Putamen (tissue), 1 donor: ENCODE results near the gene DNAJB11.
A peak's percentile ranks its signal among the peaks of the same experiment; 100 is the strongest.
"Not testable (repeated sequence)": the region's sequence is repeated elsewhere in the genome, so short reads cannot be mapped to it uniquely, and the experiment has no call there.

Experiments
- DNase-seq: peaks from one replicate; pipeline ENCODE4 v3.0.0-alpha.2; 2016; ENCODE audit warnings: low spot score

Gene DNAJB11

DNA sequence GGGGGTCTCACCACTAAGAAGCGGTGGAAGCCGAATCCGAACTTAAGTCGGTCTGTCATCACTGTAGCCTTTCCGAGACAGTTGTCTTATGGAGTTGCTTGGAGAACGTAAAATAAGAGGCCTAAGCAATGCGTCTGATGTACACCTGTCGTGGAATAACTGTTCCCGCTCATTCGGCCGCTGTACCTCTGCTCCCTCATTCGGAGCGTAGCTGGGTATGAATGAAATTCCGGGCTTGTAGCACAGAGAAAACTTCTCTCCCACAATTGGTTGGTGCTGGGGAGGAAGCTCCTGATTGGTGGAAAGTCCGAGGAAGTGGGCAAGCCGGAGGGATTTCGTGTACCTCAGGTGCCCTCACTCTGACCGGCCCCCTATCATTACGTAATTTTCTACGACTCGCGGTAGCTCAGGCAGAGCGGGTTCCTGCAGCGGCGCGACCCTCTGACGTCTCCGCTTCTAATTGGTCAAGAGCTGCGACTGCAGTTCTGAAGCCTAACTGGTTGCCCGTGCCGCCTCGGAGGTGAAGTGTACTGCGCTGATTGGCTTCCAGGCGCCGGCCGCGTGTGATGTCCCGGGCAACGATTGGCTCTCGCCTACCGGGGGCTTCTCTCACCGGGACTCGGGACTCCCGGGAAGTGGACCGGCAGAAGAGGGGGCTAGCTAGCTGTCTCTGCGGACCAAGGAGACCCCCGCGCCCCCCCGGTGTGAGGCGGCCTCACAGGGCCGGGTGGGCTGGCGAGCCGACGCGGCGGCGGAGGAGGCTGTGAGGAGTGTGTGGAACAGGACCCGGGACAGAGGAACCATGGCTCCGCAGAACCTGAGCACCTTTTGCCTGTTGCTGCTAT is at the start of gene DNAJB11:
DNAJB11 (plus strand) TSS at position 625 of the 845 bp plus-strand sequence; CDS start at position 803, 178 bp downstream.
- peak; percentile 99 for DNase-seq

DNA sequence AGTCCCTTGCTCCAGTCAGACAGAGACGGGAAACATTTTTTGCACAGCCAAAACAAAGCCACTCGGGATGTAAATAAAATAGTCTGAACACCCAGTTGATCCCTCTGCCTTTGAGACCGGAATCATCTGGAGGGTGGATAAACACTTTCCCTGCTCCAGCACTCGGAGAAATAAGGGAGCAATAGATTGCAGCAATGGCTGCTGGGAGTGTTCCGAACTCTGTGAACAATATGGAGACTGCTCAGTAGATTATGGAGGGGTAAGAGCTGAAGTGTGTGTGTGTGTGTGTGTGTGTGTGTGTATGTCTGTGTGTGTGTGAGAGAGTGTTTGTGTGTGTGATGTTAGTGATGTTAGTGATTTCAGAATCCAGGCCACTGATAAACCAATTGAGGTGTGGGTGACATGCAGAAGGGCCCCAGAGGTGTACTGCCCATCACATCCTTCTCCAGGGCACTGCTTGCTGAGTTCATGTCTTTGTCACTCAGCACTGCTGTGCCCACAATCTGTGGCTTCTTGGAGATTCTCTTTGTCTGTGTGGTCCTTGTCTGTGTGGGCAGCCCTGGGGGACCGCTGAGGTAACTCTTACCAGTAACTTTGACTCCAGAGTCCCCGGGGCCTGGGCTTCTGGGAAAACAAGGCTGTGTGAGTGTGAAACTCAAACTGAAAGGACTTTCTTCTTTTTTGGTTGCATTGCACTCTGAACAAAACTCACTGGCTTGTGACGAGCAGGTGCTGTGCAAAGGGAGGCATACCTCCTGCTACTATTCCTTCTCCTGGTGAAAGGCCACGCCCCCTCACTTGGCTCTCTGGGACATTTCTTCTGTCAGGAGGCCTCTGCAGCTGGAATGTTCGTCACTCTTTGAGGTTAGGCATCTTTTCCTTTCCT is 49.3 kb upstream of the DNAJB11 start:
- no peak for DNase-seq

DNA sequence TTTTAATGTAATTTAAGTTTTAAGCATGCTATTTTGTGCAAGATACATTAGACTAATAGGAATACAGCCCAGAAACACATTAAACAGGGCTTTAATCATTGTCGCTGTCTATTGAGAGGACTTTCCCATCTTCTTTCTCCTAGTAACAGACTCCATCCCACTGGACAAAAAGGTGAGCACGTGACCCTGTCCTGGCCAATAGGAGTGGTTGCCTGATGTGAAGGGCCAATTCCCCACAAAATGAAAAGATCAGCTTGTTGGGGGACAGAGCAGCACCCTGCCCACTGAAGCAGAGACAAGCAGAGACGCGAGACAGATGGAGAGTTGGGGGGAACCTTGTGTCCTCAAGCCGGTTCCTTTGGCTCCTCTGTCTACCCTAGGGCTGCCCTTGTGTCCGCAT is 47.5 kb upstream of the DNAJB11 start:
- DNase-seq, result no peak

DNA sequence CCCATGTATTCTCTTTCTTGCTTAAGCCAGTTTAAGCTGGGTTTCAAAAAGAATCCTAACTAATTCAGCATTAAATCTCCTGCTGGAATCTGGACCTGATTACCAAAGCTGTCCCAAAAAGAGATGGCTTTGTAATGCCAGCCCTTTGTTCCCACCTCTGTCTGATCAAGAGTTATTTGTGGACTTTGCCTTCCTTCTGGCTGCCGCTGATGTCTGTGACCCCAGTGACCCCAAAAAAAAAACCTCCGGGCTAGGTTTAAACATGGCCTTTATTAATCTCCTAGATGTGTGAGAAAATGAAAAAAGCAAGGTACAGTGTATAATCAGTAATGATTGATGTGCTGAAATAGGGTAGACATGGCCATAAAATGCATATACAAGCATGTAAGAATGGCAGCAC is 47.1 kb upstream of the DNAJB11 start:
- no peak for DNase-seq

DNA sequence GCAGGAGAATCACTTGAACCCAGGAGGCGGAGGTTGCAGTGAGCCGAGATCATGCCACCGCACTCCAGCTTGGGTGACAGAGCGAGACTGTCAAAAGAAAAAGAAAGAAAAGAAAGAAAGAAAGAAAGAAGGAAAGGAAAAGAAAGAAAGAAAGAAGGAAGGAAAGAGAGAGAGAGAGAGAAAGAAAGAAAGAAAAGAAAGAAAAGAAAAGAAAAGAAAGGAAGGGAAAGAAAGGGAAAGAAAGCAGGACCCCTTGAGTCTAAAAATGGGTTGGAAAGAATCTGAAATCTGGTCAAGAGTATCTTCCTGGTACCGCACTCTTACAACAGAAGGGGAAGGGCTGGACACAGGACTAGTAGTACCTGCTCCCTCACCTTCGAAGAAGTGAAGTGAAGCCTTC is 45.9 kb upstream of the DNAJB11 start:
- DNase-seq, result no peak

DNA sequence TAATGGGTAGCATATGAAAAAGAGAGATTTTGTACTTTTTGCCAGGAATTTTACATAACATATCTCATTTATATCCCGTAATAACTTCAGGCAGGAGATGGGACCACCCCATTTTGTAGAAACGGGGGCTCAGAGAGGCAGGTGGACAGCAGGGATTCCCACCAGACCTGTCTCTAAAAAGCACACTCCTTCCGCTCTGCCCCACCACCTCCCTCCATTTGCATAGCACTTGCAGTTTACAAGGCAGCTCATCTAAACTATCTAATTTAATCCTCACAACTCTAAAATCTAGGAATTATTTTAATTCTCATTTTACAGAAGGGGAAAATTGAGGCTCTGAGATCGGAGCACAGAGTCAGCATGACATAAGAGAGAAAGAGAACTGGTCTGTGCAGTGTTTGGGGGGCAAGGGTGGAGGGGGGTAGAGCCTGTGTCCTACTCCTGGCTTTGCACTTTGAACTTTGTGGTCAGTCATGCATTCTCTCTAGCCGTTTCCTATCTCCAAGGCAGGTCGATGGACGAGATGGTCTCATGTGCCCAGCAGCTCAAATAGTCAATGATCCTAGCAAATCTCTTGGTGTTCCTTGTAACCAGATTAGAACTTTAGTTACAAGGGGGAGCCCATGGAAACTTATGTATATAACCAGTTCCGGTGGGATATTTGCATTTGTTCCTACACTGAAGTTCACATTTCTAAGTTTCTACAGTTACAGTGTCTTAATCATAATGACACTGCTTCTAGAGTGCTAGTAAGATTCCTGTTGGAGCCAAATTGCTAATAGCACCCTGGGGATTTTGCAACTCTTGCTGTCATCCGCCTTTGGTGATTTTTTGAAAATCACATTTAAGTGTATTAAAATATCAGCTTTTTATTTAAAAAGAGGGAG is 44.9 kb upstream of the DNAJB11 start:
- no peak for DNase-seq

DNA sequence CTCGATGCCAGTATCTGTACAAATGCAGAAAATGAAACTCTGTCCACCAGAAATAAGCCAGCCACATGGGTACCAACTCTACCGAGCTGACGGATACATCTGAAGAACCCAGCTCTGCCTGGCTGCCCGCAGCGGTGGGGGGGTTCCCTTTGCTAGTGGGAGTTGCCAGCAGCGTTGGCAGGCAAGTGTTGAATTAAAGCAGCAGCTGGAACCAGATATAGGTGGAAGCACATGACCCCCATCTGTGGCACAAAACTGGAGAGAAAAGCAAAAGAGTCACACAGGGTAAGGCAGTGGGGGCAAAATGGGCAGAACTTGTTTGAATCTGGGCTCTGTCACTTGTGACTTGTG is 44.3 kb upstream of the DNAJB11 start:
- no peak for DNase-seq

DNA sequence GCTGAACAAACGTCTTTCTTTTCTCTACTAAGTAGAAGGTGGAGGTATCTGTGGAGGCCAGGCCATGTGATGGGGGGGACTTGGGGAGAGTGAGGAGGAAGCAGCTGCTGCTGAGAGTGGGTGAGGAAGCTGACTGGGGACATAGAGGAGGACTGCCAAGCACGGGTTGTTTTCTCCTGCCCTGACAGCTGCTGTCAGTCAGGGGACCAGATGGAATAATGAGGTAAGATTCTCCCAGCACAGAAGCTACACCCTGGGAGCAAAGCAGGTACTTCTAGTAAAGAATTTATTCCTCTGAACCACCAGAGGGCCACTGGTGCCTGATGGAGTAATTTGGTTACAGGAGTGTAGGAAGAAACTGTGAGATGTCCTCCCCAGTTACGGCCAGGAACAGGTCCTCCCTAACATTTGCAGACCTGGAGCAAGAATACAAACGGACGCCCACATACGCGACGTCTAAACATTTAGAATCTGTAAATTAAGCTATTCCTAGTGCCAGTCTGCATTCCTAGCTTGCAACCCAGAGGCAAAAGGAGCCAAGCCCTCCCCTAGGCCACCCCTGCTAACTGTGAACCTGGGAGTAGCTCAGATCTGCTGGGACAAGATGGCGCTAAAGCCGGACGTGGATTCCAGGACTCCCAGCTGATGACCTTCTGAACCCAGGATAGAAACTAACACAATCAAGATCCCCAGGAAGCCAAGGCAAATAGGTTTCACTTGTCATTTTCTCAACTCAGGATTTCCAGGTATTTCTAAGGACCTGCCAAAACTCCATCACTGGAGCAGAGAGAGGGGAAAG is 41.1 kb upstream of the DNAJB11 start:
- DNase-seq, result no peak

DNA sequence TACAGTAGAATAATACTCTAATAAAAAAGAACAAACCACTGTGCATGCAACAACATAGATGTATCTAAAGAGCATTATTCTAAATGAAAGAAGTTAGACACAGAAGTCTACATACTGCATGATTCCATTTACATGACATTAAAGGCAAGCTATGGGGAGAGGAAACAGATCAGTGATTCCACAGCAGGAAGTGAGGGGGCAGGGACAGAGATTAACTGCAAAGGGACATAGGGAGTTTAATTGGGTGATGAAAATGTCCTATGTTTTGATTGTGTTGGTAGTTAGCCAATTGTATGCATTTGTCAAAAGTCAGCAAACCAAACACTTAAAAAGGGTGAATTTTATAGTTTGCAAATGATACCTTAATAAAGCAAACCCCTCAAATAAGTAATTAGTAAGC is 40.1 kb upstream of the DNAJB11 start:
- DNase-seq, result no peak

DNA sequence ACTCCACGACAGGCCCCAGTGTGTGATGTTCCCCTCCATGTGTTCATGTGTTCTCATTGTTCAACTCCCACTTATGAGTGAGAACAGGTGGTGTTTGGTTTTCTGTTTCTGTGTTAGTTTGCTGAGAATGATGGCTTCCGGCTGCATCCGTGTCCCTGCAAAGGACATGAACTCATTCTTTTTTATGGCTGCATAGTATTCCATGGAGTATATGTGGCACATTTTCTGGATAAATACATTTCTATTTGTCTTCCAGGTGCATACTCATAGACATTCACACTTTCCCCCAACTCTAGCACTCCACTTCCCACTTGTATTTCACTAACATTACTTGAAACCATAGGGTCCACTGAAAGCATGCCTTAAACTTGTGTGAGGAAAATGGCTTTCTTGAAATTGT is 38.8 kb upstream of the DNAJB11 start:
- not testable (repeated sequence) for DNase-seq

DNA sequence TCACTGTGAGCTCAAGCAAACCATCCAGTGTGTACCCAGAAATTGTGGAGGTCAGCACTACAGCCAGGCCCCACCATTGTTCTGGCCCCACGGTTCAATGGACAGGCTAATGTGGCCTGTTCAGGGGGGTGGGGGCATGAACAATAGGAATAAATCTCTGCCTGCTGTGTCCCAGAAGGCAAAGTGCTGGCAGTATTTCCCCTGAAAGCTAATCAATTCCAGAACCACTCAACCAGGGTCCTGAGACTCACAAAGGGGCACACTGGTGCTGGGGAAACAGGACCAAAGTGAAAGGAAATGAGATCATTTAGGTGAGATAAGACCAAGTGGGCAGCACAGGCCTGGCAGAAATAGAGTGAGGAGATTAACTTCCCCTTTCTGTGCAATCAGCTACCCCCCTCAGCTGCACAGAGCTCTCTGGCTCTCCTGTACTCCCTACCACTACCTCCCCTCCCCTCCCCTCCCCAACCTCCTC is 37.9 kb upstream of the DNAJB11 start:
- DNase-seq, result no peak

DNA sequence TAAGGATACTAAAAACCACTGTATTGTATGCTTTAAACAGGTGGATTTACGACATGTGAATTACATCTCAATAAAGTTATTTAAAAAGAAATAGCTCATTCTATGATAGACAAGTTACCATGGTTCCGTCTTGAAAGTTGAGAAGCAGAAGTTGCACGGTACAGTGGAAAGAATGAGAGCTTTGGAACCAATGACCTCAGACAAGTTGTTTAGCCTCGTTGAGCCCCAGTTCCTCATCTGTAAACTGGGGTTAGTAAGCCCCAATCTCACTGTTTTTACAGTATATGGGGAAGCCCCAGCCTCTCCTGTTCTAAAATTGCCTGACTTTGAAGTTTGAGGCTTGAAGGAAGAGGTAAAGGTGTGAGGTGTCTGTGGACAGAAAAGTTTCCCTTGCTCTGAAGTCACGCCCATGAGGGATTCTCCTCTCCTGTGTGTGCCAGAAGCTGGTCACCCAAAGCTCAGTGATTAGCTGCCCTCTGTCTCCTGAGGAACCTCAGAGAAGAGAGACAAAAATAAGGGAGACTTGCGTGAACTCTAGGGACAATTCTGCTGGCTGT is 36.3 kb upstream of the DNAJB11 start:
- no peak for DNase-seq

DNA sequence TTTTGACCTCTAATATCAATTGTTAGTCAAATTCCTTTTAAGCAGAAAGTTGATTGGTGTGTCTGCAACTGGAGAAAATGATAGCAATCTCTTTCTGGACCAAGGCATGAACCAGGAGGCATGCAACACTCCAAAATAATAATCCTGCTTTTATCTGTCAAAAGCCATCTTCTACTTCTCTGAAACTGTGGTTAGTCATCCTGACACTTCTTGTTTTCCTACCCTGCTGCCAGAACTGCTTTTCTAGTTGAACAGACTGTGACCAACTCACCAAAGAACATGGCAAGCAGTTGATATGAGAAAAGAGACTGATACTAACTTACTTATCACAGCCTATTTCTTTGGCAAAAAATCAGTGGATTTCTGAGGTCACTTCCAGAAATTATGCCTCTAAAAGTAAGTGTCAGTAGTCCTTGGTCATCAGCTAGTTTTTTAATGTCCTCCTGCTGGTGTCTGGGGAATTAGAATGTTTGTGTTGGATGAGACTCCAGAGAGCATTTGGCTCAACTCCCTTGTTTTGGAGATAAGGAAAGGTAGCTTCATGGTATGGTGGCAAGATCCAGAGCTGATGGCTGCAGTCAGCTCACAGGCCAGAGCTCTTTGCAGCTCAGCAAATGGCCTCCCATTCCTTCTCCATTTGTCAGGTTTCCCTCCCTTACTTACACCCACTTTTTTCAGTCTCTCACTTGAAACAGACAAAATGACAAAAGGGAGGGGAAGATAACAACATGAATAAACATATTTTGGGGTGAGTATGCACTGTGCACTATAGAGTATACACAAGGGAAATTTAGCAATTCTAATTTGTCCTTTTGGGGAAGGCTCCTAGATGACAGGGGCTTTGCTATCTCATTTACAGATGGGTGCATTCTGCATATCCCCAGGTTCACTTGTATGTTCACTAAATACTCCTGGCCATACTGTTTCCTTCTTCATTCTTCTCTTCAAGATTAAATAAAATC is 33.4 kb upstream of the DNAJB11 start:
- DNase-seq, result no peak

DNA sequence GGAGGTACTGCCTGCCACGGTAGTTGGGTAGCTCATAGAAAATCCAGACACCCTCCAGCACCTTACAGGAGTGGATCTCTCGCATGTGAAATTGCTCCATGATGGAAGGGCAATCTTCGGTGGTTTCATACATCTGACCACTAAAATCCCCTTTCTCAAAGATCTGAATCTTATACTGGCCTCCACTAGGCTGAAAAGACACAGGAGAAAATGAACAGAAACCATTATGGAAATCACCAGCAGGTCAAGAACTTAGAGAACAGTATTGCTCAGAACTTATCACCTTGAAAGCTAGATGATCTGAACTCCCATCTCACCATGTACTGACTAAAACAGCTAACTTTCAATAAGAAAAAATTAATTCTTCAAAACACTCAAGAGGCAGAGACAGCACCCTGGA is 31.7 kb upstream of the DNAJB11 start:
- DNase-seq, result no peak

DNA sequence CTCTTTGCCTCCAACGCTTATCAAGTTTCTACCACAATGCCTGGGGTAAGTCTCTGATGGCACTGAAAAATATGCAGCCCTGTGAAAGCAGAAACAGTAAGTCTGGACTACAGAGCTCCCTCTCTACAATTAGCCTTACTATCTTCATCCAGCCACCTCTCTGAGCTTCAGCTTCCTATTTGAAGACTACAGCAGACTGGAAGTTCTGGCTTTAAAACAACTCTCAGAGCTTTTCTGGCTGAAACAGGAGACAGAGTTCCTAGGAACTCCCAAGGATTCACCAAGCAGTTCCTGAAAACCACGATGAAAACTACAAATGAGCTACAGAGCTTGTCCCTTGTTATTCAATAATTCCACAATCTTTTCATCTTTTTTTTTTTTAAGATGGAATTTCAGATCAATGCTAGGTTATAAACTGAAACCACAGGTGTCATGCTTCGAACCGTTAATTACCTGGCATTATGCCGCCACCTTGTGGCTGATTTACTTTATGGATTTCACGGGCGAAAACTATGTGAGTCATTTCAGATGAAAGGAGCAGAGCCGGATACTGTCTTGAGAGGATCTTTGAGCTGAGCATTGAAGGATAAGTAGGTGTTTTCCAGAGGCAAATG is 30.2 kb upstream of the DNAJB11 start:
- peak; percentile 76 for DNase-seq

DNA sequence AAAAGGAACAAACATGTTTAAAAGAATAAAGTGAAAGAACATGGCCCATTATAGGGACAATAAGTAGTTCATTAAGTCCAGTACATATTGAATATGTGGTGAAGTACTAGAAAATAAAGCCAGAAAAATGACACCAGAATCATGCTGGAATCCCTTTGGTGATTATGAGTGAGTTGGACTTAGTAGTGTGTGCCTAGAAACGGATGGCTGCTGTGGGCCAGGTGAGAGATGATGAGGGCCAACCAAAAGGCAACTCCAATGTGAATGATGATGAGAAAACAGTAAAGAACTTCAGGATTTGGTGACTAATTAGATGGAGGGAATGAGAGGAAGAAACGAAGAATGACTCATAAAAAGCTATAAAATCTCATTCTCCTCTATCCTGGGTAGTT is 29.7 kb upstream of the DNAJB11 start:
- no peak for DNase-seq

DNA sequence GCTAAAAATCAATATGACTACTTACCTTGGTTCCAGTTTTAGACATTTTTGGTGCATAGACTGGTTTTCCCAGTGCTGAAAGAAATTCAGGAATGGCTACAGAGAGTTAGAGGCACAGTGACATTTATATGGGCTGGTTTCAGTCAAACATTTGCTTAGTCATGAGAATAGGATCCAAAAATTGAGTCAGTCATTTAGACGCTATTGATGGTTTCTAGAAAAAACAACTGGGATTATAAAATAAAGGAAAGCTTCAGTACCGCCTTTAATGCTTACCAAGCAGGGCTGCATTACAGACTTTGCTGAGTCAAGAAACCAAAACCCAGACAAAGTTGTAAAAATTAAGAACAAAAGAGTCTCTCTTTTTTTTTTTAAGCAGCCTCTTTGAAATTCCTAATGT is 26.2 kb upstream of the DNAJB11 start, which contains the start of gene CRYGS:
CRYGS (minus strand) TSS at position 100 of the 400 bp plus-strand sequence; CDS start at position 46, 54 bp downstream.
- no peak for DNase-seq

DNA sequence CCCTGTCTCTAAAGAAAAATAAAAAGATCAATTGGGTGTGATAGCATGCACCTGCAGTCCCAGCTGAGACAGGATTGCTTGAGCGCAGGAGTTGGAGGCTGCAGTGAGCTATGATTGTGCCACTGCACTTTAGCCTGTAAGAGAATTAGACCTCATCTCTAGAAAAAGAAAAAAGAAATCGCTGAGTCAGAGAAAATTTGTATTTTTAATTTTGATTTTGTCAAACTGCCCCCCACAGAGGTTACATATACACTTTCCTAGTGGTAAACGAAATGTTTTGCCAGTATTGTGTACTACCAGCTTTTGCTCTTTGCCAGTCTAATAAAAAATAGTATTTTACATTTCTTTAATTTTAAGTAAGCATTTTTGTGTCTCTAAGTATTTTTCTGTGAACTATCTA is 21.0 kb upstream of the DNAJB11 start:
- DNase-seq, result no peak

DNA sequence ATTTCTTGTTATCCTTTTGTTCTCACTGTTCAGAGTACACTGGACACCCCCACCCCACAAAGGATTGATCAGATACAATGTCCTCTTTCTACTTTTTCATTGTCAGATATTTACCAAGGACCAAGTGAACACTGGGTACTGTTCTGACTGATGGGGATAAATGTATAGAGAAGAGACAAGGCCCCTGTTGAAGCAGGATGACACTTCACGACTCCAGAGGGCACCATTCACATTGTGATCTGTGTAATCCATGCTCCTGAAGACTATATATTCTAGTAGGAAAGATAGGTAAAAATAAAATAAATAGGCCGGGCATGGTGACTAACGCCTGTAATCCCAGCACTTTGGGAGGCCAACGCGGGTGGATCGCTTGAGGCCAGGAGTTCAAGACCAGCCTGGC is 19.1 kb upstream of the DNAJB11 start:
- no peak for DNase-seq
